ENCODE results near the gene ECE2. TPM values are rescaled to one million over a fixed set of nuclear protein-coding genes. Genes with fewer than 3 reads are reported as not detected.

Gene ECE2
- total RNA-seq, 6 experiments from 2014 or later = not detected

- H3K27ac ChIP-seq = peak within 1 kb of the TSS; percentile 78 to 94 (median 84)
- peaks cover 0 to 14% (median 3%) of the 10 kb centered on the region in 4 donors for H3K36me3 ChIP-seq
- DNase-seq (peak; percentile 96 to 97 (median 96)), ATAC-seq (peak; percentile 75 to 85 (median 82))
- WGBS (ENCODE audit: insufficient coverage, low coverage, low lambda C conversion rate, missing lambda C conversion rate) = 0% methylated on average over 5 of the region's 40 CpGs
- TF ChIP-seq, protein P1, sequence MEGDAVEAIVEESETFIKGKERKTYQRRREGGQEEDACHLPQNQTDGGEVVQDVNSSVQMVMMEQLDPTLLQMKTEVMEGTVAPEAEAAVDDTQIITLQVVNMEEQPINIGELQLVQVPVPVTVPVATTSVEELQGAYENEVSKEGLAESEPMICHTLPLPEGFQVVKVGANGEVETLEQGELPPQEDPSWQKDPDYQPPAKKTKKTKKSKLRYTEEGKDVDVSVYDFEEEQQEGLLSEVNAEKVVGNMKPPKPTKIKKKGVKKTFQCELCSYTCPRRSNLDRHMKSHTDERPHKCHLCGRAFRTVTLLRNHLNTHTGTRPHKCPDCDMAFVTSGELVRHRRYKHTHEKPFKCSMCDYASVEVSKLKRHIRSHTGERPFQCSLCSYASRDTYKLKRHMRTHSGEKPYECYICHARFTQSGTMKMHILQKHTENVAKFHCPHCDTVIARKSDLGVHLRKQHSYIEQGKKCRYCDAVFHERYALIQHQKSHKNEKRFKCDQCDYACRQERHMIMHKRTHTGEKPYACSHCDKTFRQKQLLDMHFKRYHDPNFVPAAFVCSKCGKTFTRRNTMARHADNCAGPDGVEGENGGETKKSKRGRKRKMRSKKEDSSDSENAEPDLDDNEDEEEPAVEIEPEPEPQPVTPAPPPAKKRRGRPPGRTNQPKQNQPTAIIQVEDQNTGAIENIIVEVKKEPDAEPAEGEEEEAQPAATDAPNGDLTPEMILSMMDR (IDR thresholded peaks at IDR 0.05) = no peak
- peak; percentile 61 for TF ChIP-seq POLR2A (IDR thresholded peaks at IDR 0.05)
- H3K27me3 ChIP-seq = no peaks in the 10 kb centered on the region
- H3K9me3 ChIP-seq = no peaks in the 10 kb centered on the region
- peak within 1 kb of the TSS; percentile 93 to 98 (median 96) for H3K4me3 ChIP-seq
- peaks cover 0 to 30% (median 13%) of the 10 kb centered on the region in 4 donors for H3K4me1 ChIP-seq
- intact Hi-C loops (cut with DNase I) = no loop called here
Observed at GRCh38 chr3:184314363-184314699, 38.5 kb downstream of the ECE2 start, which contains the start of gene EIF4G1. Gene EIF4G1, plus strand, starts transcription at chr3:184314606. Its CDS starts 1,191 bp downstream, at chr3:184315797.

- no peaks in the 10 kb centered on the region for H3K27me3 ChIP-seq
- no peaks in the 10 kb centered on the region for H3K9me3 ChIP-seq
- DNase-seq (peak; percentile 87 to 90 (median 88)), ATAC-seq (peak; percentile 66 to 83 (median 71))
- TF ChIP-seq, protein P1 (IDR thresholded peaks at IDR 0.05) = no peak
- peak; percentile 74 for TF ChIP-seq POLR2A (IDR thresholded peaks at IDR 0.05)
- peaks cover 0 to 14% (median 3%) of the 10 kb centered on the region in 4 donors for H3K36me3 ChIP-seq
- H3K27ac ChIP-seq = peak overlapping the region; percentile 78 to 94 (median 84)
- H3K4me1 ChIP-seq = peaks cover 0 to 35% (median 15%) of the 10 kb centered on the region in 4 donors
- 0% methylated on average over 4 of the region's 89 CpGs for WGBS (ENCODE audit: insufficient coverage, low coverage, low lambda C conversion rate, missing lambda C conversion rate)
- H3K4me3 ChIP-seq = peak overlapping the region; percentile 93 to 98 (median 96)
- intact Hi-C loops (cut with DNase I) = no loop called here
Observed at GRCh38 chr3:184314700-184315542, 39.1 kb downstream of the ECE2 start.

DNA sequence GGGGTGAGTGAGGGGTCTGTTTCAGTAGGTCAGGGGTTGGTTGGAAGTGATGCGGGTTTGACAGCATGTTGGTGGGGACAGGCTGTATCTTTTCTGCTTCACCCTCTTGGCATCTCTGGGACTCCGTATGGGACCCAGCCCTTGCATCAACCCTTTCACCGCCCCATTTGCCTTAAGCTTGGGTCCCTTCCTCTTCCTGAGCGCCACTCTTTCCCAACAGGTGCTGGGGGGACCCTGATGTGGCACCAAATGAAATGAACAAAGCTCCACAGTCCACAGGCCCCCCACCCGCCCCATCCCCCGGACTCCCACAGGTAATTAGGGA is 39.7 kb downstream of the ECE2 start:
- peaks cover 3 to 39% (median 18%) of the 10 kb centered on the region in 4 donors for H3K4me1 ChIP-seq
- H3K27me3 ChIP-seq = no peaks in the 10 kb centered on the region
- peak overlapping the region; percentile 78 to 94 (median 84) for H3K27ac ChIP-seq
- intact Hi-C loops (cut with DNase I) = no loop called here
- no peak for DNase-seq
- H3K9me3 ChIP-seq = no peaks in the 10 kb centered on the region
- ATAC-seq = peak in 2 of 4 donors; percentile 0 to 2
- TF ChIP-seq, protein P1 (IDR thresholded peaks at IDR 0.05) = no peak
- no peak for TF ChIP-seq POLR2A (IDR thresholded peaks at IDR 0.05)
- 2% methylated on average over 6 of the region's 6 CpGs for WGBS (ENCODE audit: insufficient coverage, low coverage, low lambda C conversion rate, missing lambda C conversion rate)
- H3K4me3 ChIP-seq = peak overlapping the region; percentile 93 to 98 (median 96)
- H3K36me3 ChIP-seq = peaks cover 0 to 18% (median 6%) of the 10 kb centered on the region in 4 donors

DNA sequence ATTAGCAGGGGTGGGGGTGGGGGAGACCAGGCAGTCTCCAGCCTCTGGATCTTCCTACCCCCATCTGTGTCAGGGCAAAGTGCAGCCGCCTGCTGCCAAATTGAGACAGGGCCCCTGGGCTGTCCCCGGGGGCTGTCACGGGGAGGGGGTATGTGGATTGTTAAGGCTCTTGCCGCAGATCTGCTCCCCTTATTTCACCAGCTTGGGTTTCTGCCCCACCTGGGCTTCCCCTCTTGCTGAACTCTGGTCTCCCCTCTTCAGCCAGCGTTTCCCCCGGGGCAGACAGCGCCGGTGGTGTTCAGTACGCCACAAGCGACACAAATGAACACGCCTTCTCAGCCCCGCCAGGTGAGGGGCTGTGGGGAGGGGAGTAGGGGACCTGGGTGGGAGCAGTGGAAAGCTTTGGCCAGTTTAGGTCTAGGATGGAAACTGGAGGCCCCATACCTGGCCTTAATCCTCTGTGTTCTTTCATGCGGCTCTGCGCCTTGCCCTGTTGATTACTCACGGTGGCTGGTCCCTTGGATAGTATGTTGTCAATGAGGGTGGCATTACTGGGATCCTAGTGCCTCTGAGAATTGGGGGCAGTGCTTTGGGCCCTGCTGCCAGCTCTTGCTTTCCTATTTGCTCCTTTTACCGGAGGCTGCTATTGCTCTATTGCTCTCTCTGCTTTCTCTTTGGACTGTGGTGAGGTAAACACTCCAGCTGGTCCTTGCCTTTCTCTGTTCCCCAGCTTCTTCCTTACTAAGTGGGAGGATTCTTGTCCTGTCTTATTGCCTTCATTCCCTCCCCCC is 40.2 kb downstream of the ECE2 start:
- 25% methylated on average over 12 of the region's 16 CpGs for WGBS (ENCODE audit: insufficient coverage, low coverage, low lambda C conversion rate, missing lambda C conversion rate)
- peak overlapping the region; percentile 93 to 98 (median 96) for H3K4me3 ChIP-seq
- no peaks in the 10 kb centered on the region for H3K27me3 ChIP-seq
- H3K4me1 ChIP-seq = peaks cover 3 to 45% (median 21%) of the 10 kb centered on the region in 4 donors
- H3K36me3 ChIP-seq = peaks cover 0 to 23% (median 12%) of the 10 kb centered on the region in 4 donors
- peak overlapping the region; percentile 78 to 94 (median 84) for H3K27ac ChIP-seq
- H3K9me3 ChIP-seq = no peaks in the 10 kb centered on the region
- DNase-seq = peak; percentile 56 to 78 (median 75)
- no peak for TF ChIP-seq POLR2A (IDR thresholded peaks at IDR 0.05)
- TF ChIP-seq, protein P1 (IDR thresholded peaks at IDR 0.05) = no peak
- peak; percentile 19 to 42 (median 34) for ATAC-seq
- intact Hi-C loops (cut with DNase I) = no loop called here

Data from right lobe of liver (tissue), 6 donors.